Activated CD4-positive, alpha-beta memory T cell treated with anti-CD3 and anti-CD28 coated beads, Interleukin-2, amount 10 ng/mL, durations not matched to agents 7 days and 5 days (primary cell): ENCODE results near the gene AGAP3. TPM values are rescaled to one million over a fixed set of nuclear protein-coding genes. Genes with fewer than 3 reads are reported as not detected.
A peak's percentile ranks its signal among the peaks of the same experiment; 100 is the strongest.

Experiments
- CTCF ChIA-PET: fragments of 350-600 bp; sonication (Branson Sonifier 250); formaldehyde crosslinking; loops from one replicate; lab custom pipeline; 2021; ENCODE audit warnings: antibody characterized with exemption, inconsistent platforms; lab: Charles Lee
- POLR2A ChIA-PET: fragments of 350-600 bp; sonication (Branson Sonifier 250); formaldehyde crosslinking; loops from one replicate; lab custom pipeline; 2021; ENCODE audit warnings: antibody characterized with exemption; lab: Charles Lee
- DNase-seq: peaks from one replicate; pipeline ENCODE4 v3.0.0-alpha.2; 2020
- H3K27ac Mint-ChIP-seq: one replicate; pipeline ENCODE4 v1.8.0; 2021; ENCODE audit warnings: mild to moderate bottlenecking, mixed read lengths
- H3K27me3 Mint-ChIP-seq: one replicate; pipeline ENCODE4 v1.8.0; 2021; ENCODE audit warnings: mixed read lengths
- H3K36me3 Mint-ChIP-seq: one replicate; pipeline ENCODE4 v1.8.0; 2021; ENCODE audit warnings: low read depth, mixed read lengths
- H3K4me1 Mint-ChIP-seq: one replicate; pipeline ENCODE4 v1.8.0; 2021; ENCODE audit warnings: mixed read lengths
- H3K4me3 Mint-ChIP-seq: one replicate; pipeline ENCODE4 v1.8.0; 2021; ENCODE audit warnings: mild to moderate bottlenecking, mixed read lengths
- H3K9me3 Mint-ChIP-seq: one replicate; pipeline ENCODE4 v1.8.0; 2021; ENCODE audit warnings: mixed read lengths
- total RNA-seq, 2 experiments: library from RNA; stranded (reverse); gene quantifications; one replicate each; pipeline ENCODE4 v1.2.3, GENCODE V29; 2021

The AGAP3 gene
- total RNA-seq, 2 experiments from 2014 or later = 30.1 to 31.5 TPM

GRCh38 chr7:151088019-151088855, 2.0 kb downstream of the AGAP3 start:
- POLR2A ChIA-PET = interaction anchor here (0.9 to 2.5 kb wide), 3 partner anchors 60 to 766 kb away, joined by 3 to 7 read pairs (median 3); partner anchors contain the start of gene ABCB8
- no peak overlapping the region for H3K27ac Mint-ChIP-seq

GRCh38 chr7:151088856-151089699, 2.8 kb downstream of the AGAP3 start:
- ChIA-PET CTCF (interaction anchor here (1.1 to 1.2 kb wide), 2 partner anchors 30 to 71 kb away, joined by 3 to 4 read pairs; no protein-coding TSS in a partner anchor), POLR2A (interaction anchor here (0.9 to 2.5 kb wide), 3 partner anchors 61 to 767 kb away, joined by 3 to 7 read pairs (median 3); partner anchors contain the start of gene ABCB8)
- DNase-seq = no peak
- H3K27ac Mint-ChIP-seq = peak overlapping the region; percentile 23
- no peaks in the 10 kb centered on the region for H3K36me3 Mint-ChIP-seq
- peaks cover 31% of the 10 kb centered on the region for H3K4me1 Mint-ChIP-seq
- no peaks in the 10 kb centered on the region for H3K9me3 Mint-ChIP-seq
- H3K27me3 Mint-ChIP-seq = peaks cover 10% of the 10 kb centered on the region
- H3K4me3 Mint-ChIP-seq = no peak overlapping the region

More at GRCh38 chr7:151088019-151088855, 2.0 kb downstream of the AGAP3 start:
- H3K27me3 Mint-ChIP-seq = peaks cover 10% of the 10 kb centered on the region
- CTCF ChIA-PET = interaction anchor here (1.1 to 1.2 kb wide), 2 partner anchors 30 to 70 kb away, joined by 3 to 4 read pairs; no protein-coding TSS in a partner anchor
- H3K9me3 Mint-ChIP-seq = no peaks in the 10 kb centered on the region
- DNase-seq = no peak
- H3K4me3 Mint-ChIP-seq = peak overlapping the region; percentile 43
- no peaks in the 10 kb centered on the region for H3K36me3 Mint-ChIP-seq
- peaks cover 36% of the 10 kb centered on the region for H3K4me1 Mint-ChIP-seq

DNA sequence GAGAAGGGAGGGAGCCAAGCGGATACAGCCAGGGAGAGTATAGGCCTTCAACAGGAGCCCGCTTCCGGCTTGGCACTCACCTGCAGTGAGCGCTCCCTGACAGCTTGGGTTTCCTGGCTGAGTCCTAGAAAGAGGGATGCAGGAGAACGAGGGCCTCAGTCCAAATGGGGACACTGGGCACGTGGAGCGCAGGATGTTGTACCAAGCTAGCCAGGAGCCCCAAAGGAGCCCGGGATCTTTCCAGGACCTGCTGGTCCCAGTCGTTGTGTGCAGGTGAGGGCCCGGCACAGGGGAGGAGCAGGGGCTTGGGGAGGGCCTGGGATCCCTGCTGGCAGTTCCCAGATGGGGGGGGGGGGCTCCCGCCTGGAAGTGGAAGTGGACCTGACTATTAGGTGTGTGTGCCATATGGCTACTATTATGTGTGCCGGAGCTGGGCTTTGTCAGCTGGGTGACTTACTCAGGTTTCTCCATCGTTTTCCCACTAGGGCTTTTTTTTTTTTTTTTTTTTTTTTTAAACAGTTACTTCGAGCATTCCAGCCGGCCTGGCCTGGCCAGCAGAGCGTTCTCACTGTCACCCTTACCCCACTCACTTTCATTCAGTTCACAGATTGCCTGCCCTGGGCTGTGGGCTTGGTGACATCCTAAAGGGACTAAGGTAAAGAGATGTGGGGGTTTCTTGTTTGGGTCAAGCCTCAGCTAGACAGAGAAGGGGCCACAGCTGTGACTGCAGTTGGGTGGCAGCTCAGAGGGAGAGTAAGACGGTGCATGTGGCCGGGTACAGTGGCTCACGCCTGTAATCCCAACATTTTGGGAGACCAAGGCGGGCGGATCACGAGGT, 3.8 kb downstream of the AGAP3 start:
- DNase-seq = no peak
- no peak overlapping the region for H3K4me3 Mint-ChIP-seq
- peaks cover 26% of the 10 kb centered on the region for H3K4me1 Mint-ChIP-seq
- H3K36me3 Mint-ChIP-seq = no peaks in the 10 kb centered on the region
- H3K27ac Mint-ChIP-seq = no peak overlapping the region
- POLR2A ChIA-PET = interaction anchor here (2.5 kb wide), 1 partner anchor 62 kb away, joined by 7 read pairs; the partner anchor contains the start of gene ABCB8
- CTCF ChIA-PET = interaction anchor here (0.8 kb wide), 1 partner anchor 20 kb away, joined by 3 read pairs; no protein-coding TSS in a partner anchor
- H3K9me3 Mint-ChIP-seq = no peaks in the 10 kb centered on the region
- peaks cover 5% of the 10 kb centered on the region for H3K27me3 Mint-ChIP-seq

DNA sequence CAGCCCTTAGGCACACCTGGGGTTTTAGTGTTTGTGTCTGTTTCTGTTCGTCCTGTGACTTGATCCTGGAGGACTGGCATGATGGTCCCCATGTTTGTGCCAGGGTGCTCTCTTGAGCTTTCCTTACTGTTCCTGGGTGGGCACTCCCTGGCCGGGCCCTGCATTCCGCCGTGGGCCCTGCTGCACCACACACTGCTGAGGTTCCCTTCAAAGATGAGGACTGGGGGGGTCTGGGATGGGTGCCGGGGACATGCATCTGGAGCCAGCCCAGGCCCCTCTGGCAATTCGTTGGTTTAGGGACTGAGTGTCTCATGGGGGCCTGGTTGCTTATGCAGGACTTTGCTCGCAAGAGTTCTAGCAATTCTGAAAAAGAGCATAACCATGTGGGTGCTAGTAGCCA, 4.7 kb downstream of the AGAP3 start:
- DNase-seq = no peak
- H3K27ac Mint-ChIP-seq = no peak overlapping the region
- no peaks in the 10 kb centered on the region for H3K36me3 Mint-ChIP-seq
- CTCF ChIA-PET = interaction anchor here (0.8 to 1.0 kb wide), 2 partner anchors 20 to 220 kb away, joined by 3 read pairs; no protein-coding TSS in a partner anchor
- no peaks in the 10 kb centered on the region for H3K27me3 Mint-ChIP-seq
- H3K4me1 Mint-ChIP-seq = peaks cover 20% of the 10 kb centered on the region
- H3K9me3 Mint-ChIP-seq = no peaks in the 10 kb centered on the region
- POLR2A ChIA-PET = no interaction called here
- H3K4me3 Mint-ChIP-seq = no peak overlapping the region

- POLR2A ChIA-PET = no interaction called here
- Mint-ChIP-seq H3K36me3 (no peaks in the 10 kb centered on the region), H3K9me3 (no peaks in the 10 kb centered on the region), H3K4me1 (peaks cover 22% of the 10 kb centered on the region), H3K27ac (no peak overlapping the region), H3K4me3 (peak overlapping the region; percentile 1), H3K27me3 (no peaks in the 10 kb centered on the region)
- CTCF ChIA-PET = interaction anchor here (0.7 to 1.0 kb wide), 3 partner anchors 19 to 220 kb away, joined by 3 to 6 read pairs (median 3); no protein-coding TSS in a partner anchor
- DNase-seq = peak; percentile 47
Observed at GRCh38 chr7:151091431-151091830, 5.2 kb downstream of the AGAP3 start.

GRCh38 chr7:151091988-151092387, 5.7 kb downstream of the AGAP3 start:
- POLR2A ChIA-PET = no interaction called here
- CTCF ChIA-PET = interaction anchor here (0.7 to 1.0 kb wide), 4 partner anchors 19 to 219 kb away, joined by 3 to 6 read pairs (median 3); partner anchors contain the start of gene ABCB8
- H3K27me3 Mint-ChIP-seq = no peaks in the 10 kb centered on the region
- H3K36me3 Mint-ChIP-seq = no peaks in the 10 kb centered on the region
- H3K4me3 Mint-ChIP-seq = no peak overlapping the region
- no peaks in the 10 kb centered on the region for H3K9me3 Mint-ChIP-seq
- H3K27ac Mint-ChIP-seq = no peak overlapping the region
- peaks cover 22% of the 10 kb centered on the region for H3K4me1 Mint-ChIP-seq
- no peak for DNase-seq

- H3K27me3 Mint-ChIP-seq = no peaks in the 10 kb centered on the region
- peaks cover 18% of the 10 kb centered on the region for H3K4me1 Mint-ChIP-seq
- POLR2A ChIA-PET = no interaction called here
- H3K36me3 Mint-ChIP-seq = no peaks in the 10 kb centered on the region
- H3K27ac Mint-ChIP-seq = no peak overlapping the region
- H3K4me3 Mint-ChIP-seq = no peak overlapping the region
- H3K9me3 Mint-ChIP-seq = no peaks in the 10 kb centered on the region
- CTCF ChIA-PET = interaction anchor here (1.4 to 1.8 kb wide), 2 partner anchors 9 to 27 kb away, joined by 3 to 5 read pairs; no protein-coding TSS in a partner anchor
- no peak for DNase-seq
Observed at GRCh38 chr7:151093748-151094147, 7.5 kb downstream of the AGAP3 start.

GRCh38 chr7:151094675-151095074, 8.4 kb downstream of the AGAP3 start:
- no peak for DNase-seq
- Mint-ChIP-seq H3K27ac (no peak overlapping the region), H3K36me3 (no peaks in the 10 kb centered on the region), H3K9me3 (no peaks in the 10 kb centered on the region), H3K27me3 (no peaks in the 10 kb centered on the region), H3K4me1 (peaks cover 13% of the 10 kb centered on the region), H3K4me3 (no peak overlapping the region)
- POLR2A ChIA-PET = interaction anchor here (1.5 kb wide), 1 partner anchor 32 kb away, joined by 3 read pairs; no protein-coding TSS in a partner anchor
- CTCF ChIA-PET = interaction anchor here (0.7 to 1.8 kb wide), 4 partner anchors 9 to 1382 kb away, joined by 3 to 6 read pairs (median 4); no protein-coding TSS in a partner anchor

DNA sequence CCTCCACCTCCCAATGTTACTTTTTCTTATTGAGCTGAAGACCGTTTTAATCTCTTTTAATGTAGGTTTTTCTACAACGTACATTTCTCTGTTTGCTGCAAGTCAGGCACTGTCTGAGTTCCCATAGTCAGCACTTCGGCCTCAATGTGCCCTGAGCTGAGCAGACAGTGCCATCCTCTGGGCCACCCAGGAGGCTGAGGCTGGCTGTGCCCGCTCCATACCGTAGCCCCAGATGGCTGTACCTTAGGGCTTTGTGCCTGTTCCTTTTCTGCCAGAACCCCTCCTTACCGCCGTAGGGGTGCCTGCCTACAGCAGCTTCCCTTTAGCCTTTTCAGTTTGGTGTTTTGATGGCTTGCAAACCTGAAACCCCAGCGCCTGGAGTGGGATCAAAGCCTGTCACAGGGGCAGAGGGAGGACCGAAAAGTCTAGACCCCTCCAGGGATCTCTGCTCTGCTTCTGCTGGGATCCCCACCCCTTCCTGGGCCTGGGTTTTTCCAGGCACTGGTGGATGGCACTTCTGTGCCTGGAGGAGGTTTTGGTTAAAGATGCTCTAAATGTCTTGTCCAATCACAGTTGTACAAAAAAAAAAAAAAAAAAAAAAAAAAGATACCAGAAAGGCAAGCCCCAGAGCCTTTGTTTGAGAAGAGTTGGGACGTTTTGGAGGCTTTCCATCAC, 9.0 kb downstream of the AGAP3 start:
- H3K27me3 Mint-ChIP-seq = no peaks in the 10 kb centered on the region
- ChIA-PET POLR2A (interaction anchor here (1.5 kb wide), 1 partner anchor 33 kb away, joined by 3 read pairs; no protein-coding TSS in a partner anchor), CTCF (interaction anchor here (0.7 to 1.8 kb wide), 6 partner anchors 10 to 1383 kb away, joined by 3 to 9 read pairs (median 4); partner anchors contain the start of genes ABCB8 and ABCF2)
- no peaks in the 10 kb centered on the region for H3K36me3 Mint-ChIP-seq
- peaks cover 13% of the 10 kb centered on the region for H3K4me1 Mint-ChIP-seq
- H3K9me3 Mint-ChIP-seq = no peaks in the 10 kb centered on the region
- H3K4me3 Mint-ChIP-seq = no peak overlapping the region
- no peak overlapping the region for H3K27ac Mint-ChIP-seq
- DNase-seq = no peak

- ChIA-PET POLR2A (interaction anchor here (1.5 kb wide), 1 partner anchor 34 kb away, joined by 3 read pairs; no protein-coding TSS in a partner anchor), CTCF (interaction anchor here (0.7 to 1.8 kb wide), 3 partner anchors 11 to 131 kb away, joined by 3 to 9 read pairs (median 5); partner anchors contain the start of genes ABCB8 and ABCF2)
- Mint-ChIP-seq H3K27me3 (no peaks in the 10 kb centered on the region), H3K4me3 (no peak overlapping the region), H3K4me1 (peaks cover 13% of the 10 kb centered on the region), H3K36me3 (no peaks in the 10 kb centered on the region), H3K9me3 (no peaks in the 10 kb centered on the region), H3K27ac (peak overlapping the region; percentile 65)
- DNase-seq = no peak
Observed at GRCh38 chr7:151095828-151096475, 9.7 kb downstream of the AGAP3 start.
